GM12878 (cell line): ENCODE data around the gene TMSB10. TPM values are rescaled to one million over a fixed set of nuclear protein-coding genes. Genes with fewer than 3 reads are reported as not detected.

Source experiments
- ATF2 ChIP-seq: IDR thresholded peaks from 2 replicates; pipeline ENCODE4 v1.6.1; 2012; ENCODE audit warnings: low read length, inconsistent platforms
- BCLAF1 ChIP-seq: fragments of 450-650 bp; IDR thresholded peaks from 2 replicates; pipeline ENCODE4 v1.6.1; 2017; ENCODE audit warnings: antibody characterized with exemption, mild to moderate bottlenecking, moderate library complexity
- BMI1 ChIP-seq: fragments of 450-650 bp; IDR thresholded peaks from 2 replicates; pipeline ENCODE4 v1.6.1; 2016; ENCODE audit warnings: mild to moderate bottlenecking, moderate library complexity, borderline replicate concordance
- BRCA1 ChIP-seq: IDR thresholded peaks from 2 replicates; pipeline ENCODE4 v1.6.1; 2011; ENCODE audit warnings: low read depth, low read length, improper control_type of control experiment
- CBX5 ChIP-seq: sonication (generic); IDR thresholded peaks from 2 replicates; pipeline ENCODE4 v1.6.1; 2016; ENCODE audit warnings: low read depth, moderate library complexity, mild to moderate bottlenecking, inconsistent platforms
- CHD1 ChIP-seq: IDR thresholded peaks from 2 replicates; pipeline ENCODE4 v1.6.1; 2012; ENCODE audit warnings: low read depth, low read length, improper control_type of control experiment
- E2F8 ChIP-seq: fragments of 450-650 bp; IDR thresholded peaks from 2 replicates; pipeline ENCODE4 v1.6.1; 2018; ENCODE audit warnings: mild to moderate bottlenecking, low read depth, moderate library complexity; ENCODE audit not compliant: partially characterized antibody
- EED ChIP-seq: sonication (generic); IDR thresholded peaks from 2 replicates; pipeline ENCODE4 v1.6.1; 2016; ENCODE audit warnings: antibody characterized with exemption, low read depth
- ETV6 ChIP-seq, 2 experiments: fragments of 450-650 bp in 1 of 2; IDR thresholded peaks in 1 of 2; conservative IDR thresholded peaks in 1 of 2; 2 replicates each; pipeline ENCODE4 v1.6.1; 2014; ENCODE audit warnings: antibody characterized with exemption in 1 of 2, borderline replicate concordance in 1 of 2, low read depth in 1 of 2, mild to moderate bottlenecking in 1 of 2, moderate library complexity in 1 of 2
- EZH2 ChIP-seq: IDR thresholded peaks from 2 replicates; pipeline ENCODE4 v1.6.1; 2012; ENCODE audit warnings: low read depth, mild to moderate bottlenecking, control low read depth, inconsistent platforms, low read length, borderline replicate concordance; ENCODE audit not compliant: control insufficient read depth
- FOXK2 ChIP-seq: fragments of 450-650 bp; IDR thresholded peaks from 2 replicates; pipeline ENCODE4 v1.6.1; 2017; ENCODE audit warnings: mild to moderate bottlenecking, moderate library complexity
- FOXM1 ChIP-seq: IDR thresholded peaks from 2 replicates; pipeline ENCODE4 v1.6.1; 2012; ENCODE audit warnings: low read depth, mild to moderate bottlenecking, inconsistent platforms, low read length, moderate library complexity
- GABPA ChIP-seq: IDR thresholded peaks from 2 replicates; pipeline ENCODE4 v1.6.1; 2014; ENCODE audit warnings: antibody characterized with exemption, low read depth, mild to moderate bottlenecking, inconsistent platforms
- HDGF ChIP-seq: fragments of 450-650 bp; IDR thresholded peaks from 2 replicates; pipeline ENCODE4 v1.6.1; 2016; ENCODE audit warnings: antibody characterized with exemption
- IKZF2 ChIP-seq, 2 experiments: fragments of 450-650 bp; IDR thresholded peaks; 2 replicates each; pipeline ENCODE4 v1.6.1; 2017; ENCODE audit warnings: mild to moderate bottlenecking in 2 of 2, moderate library complexity in 2 of 2
- NBN ChIP-seq: fragments of 450-650 bp; IDR thresholded peaks from 2 replicates; pipeline ENCODE4 v1.6.1; 2016
- NFXL1 ChIP-seq: fragments of 450-650 bp; IDR thresholded peaks from 2 replicates; pipeline ENCODE4 v1.6.1; 2017; ENCODE audit warnings: antibody characterized with exemption, mild to moderate bottlenecking, borderline replicate concordance
- NR2F1 ChIP-seq: fragments of 450-650 bp; conservative IDR thresholded peaks from 2 replicates; pipeline ENCODE4 v1.6.1; 2017; ENCODE audit warnings: mild to moderate bottlenecking
- PAX5 ChIP-seq: IDR thresholded peaks from 2 replicates; pipeline ENCODE4 v1.6.1; 2011; ENCODE audit warnings: low read depth, low read length, borderline replicate concordance
- PAX8 ChIP-seq: fragments of 450-650 bp; IDR thresholded peaks from 2 replicates; pipeline ENCODE4 v1.6.1; 2017; ENCODE audit warnings: mild to moderate bottlenecking, moderate library complexity
- POLR2AphosphoS5 ChIP-seq: IDR thresholded peaks from 2 replicates; pipeline ENCODE4 v1.6.1; 2011; ENCODE audit warnings: mild to moderate bottlenecking, low read length, inconsistent platforms
- SP1 ChIP-seq: IDR thresholded peaks from one replicate; pipeline ENCODE4 v1.6.1; 2011; ENCODE audit warnings: low read depth, low read length
- SRF ChIP-seq, 2 experiments: IDR thresholded peaks; 2 replicates each; pipeline ENCODE4 v1.6.1; 2011; ENCODE audit warnings: low read depth in 2 of 2, low read length in 2 of 2, mild to moderate bottlenecking in 1 of 2, moderate library complexity in 1 of 2
- TBL1XR1 ChIP-seq: IDR thresholded peaks from 2 replicates; pipeline ENCODE4 v1.6.1; 2012; ENCODE audit warnings: low read depth, low read length, improper control_type of control experiment
- TCF7 ChIP-seq: IDR thresholded peaks from 2 replicates; pipeline ENCODE4 v1.6.1; 2014; ENCODE audit warnings: antibody characterized with exemption, borderline replicate concordance
- ZNF24 ChIP-seq: fragments of 450-650 bp; IDR thresholded peaks from 2 replicates; pipeline ENCODE4 v1.6.1; 2017; ENCODE audit warnings: antibody characterized with exemption, mild to moderate bottlenecking
- polyA plus RNA-seq, 11 experiments: library from polyadenylated mRNA; depleted of rRNA in 4 of 11; unstranded in 6 of 11; stranded (reverse) in 5 of 11; fragments of >200 nt; fragmentation: Nextera tagmentation in 4 of 11; fragmentation: Illumina TruSeq in 1 of 11; extraction: Ambion mirVana in 4 of 11; extraction: Trizol in 1 of 11; gene quantifications; 1 replicate in 1 of 11; 2 replicates in 10 of 11; pipeline versions ENCODE4 v1.2.1 to v1.2.3, GENCODE V29; 2011 to 2016; ENCODE audit warnings: inconsistent platforms in 2 of 11, missing spikeins in 2 of 11, low read depth in 1 of 11
- total RNA-seq, 4 experiments: library from RNA; depleted of rRNA in 3 of 4; stranded (reverse); fragments of >200 nt in 3 of 4; fragmentation: Illumina TruSeq in 1 of 4; extraction: Trizol in 1 of 4; gene quantifications; 2 replicates each; pipeline versions ENCODE4 v1.2.1 to v1.2.3, GENCODE V29; 2013 to 2021

Gene TMSB10
- total and polyA plus RNA-seq, 10 of the 15 experiments (the other 5 are each of a cell fraction or from before 2014, with no cell fraction given): 1,406 to 4,860 (median 3,381) TPM

DNA sequence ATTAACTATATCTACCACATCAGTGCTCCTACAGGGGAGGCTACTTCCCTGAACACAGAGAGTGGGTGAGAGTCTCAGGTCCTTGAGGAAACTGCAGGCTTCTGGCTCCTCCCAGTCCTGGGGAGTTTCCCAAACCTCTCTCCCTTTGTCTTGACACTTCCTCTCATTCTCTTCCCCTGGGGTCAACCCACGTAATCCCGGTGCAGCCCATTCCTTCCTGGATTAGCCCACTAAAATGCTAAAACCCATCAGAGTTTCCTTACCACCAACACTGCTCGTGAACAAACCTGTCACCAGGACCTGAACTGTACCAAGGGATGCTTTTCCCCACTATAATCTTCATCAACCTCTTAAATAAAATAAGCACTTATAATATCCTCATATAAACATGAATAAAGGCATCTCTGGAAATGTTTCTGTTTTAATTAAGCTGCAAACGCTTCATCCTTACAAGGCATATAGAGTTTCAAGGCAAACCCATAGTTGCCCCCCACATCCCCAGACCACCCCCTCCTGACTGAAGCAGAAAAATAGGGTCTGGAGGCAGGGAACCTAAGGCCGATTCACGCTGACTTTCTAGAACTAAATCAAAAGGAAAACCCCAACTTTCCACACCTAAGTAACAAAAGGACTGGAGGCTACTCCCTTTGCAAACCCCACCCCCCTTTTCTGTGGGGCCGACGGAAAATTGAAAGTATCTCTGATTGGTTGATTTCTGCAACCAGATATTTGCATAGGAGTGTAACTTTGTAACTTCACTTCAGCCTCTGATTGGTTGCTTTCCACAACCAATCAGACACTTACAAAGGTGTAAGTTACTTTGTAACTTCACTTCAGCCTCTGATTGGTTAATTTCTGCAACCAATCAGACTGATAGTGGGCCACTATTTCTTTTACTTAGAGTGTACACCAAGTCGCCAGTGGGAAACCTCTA is 19.0 kb downstream of the TMSB10 start (continued):
- TF ChIP-seq SRF (IDR thresholded peaks at IDR 0.05; ENCODE audit: low read depth in 2 of 2, low read length in 2 of 2): no peak
- TF ChIP-seq ETV6 (conservative IDR thresholded peaks at IDR 0.05 in 1 of 2, IDR thresholded peaks at IDR 0.05 in 1 of 2; ENCODE audit: borderline replicate concordance in 1 of 2, low read depth in 1 of 2): no peak
- TF ChIP-seq BCLAF1: no peak
- no peak for TF ChIP-seq FOXK2
- no peak for TF ChIP-seq NFXL1
- TF ChIP-seq GABPA: no peak
- TF ChIP-seq CBX5: no peak
- TF ChIP-seq ATF2: no peak
- no peak for TF ChIP-seq PAX5
- no peak for TF ChIP-seq E2F8
- no peak for TF ChIP-seq BRCA1
- peak; percentile 79 to 82 for TF ChIP-seq IKZF2 (IDR thresholded peaks at IDR 0.05)
- peak; percentile 64; the same call in 1 of the 2 replicates for TF ChIP-seq EED
- TF ChIP-seq SP1: peak; percentile 76
- no peak for TF ChIP-seq TCF7
- no peak for TF ChIP-seq POLR2AphosphoS5
- TF ChIP-seq EZH2: no peak
- no peak for TF ChIP-seq TBL1XR1
- TF ChIP-seq PAX8: no peak
- no peak for TF ChIP-seq BMI1
- TF ChIP-seq NBN: no peak
- no peak for TF ChIP-seq FOXM1
- no peak for TF ChIP-seq CHD1
- no peak for TF ChIP-seq NR2F1
- no peak for TF ChIP-seq HDGF
- no peak for TF ChIP-seq ZNF24
